ENCODE results near the gene SFT2D1. TPM values are rescaled to one million over a fixed set of nuclear protein-coding genes. Genes with fewer than 3 reads are reported as not detected.

The SFT2D1 gene
- total RNA-seq, 2 experiments from 2014 or later, result 57.2 to 59.5 TPM

DNA sequence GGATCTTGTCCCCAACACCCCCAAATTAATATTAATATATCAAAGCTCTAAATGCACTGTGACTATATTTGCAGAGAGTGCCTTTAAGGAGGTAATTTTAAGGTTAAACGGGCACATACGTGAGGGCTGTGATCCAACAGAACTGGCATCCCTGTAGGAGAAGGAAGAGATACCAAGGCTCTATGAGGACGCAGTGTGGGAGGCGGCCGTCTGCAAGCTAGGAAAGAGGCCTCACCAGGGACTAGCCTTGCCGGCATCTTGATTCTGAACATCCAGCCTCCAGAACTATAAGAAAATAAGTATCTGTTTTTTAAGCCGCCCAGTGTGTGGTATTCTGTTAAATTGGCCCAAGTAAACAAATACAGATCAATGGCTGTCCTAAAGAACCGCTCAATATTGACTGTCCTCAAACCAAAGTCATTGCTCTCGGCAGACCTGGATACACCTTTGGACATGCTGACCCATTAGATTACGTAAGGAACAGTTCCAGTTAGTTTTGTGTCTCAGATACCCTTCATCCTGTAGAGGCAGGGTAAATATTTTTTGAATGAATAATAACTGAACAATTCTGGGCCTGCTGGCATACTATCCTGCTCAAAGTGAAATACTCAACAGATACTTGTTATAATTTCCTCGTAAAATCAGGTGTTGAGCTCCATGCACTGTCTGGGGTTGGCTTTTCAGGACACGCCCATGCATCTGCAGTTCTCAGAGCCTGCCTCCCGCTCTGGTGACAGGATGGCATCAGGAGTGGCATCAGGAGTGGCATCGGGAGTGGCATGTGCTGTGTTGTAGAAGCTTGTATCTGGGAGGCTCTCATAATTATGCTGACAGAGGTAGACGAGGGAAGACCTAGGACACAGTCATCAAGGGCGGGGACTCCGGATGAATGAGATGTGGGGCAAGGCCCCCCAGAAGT lies 40.5 kb downstream of the SFT2D1 start:
- Mint-ChIP-seq H3K27me3 (peaks cover 43% of the 10 kb centered on the region), H3K4me3 (no peak overlapping the region), H3K36me3 (no peaks in the 10 kb centered on the region), H3K27ac (no peak overlapping the region), H3K9me3 (no peaks in the 10 kb centered on the region), H3K4me1 (ENCODE audit: low read depth) (no peaks in the 10 kb centered on the region)
- no peak for DNase-seq
- intact Hi-C loops (cut with micrococcal nuclease), result loop anchor here (10.0 kb wide), 1 partner anchor 323 kb away; the partner anchor contains the start of gene RPS6KA2
- POLR2A ChIA-PET, result no interaction called here
- CTCF ChIA-PET, result no interaction called here

- no peaks in the 10 kb centered on the region for H3K36me3 Mint-ChIP-seq
- ChIA-PET POLR2A (no interaction called here), CTCF (no interaction called here)
- no peak overlapping the region for H3K27ac Mint-ChIP-seq
- intact Hi-C loops (cut with micrococcal nuclease), result loop anchor here (10.0 kb wide), 1 partner anchor 324 kb away; the partner anchor contains the start of gene RPS6KA2
- no peaks in the 10 kb centered on the region for H3K9me3 Mint-ChIP-seq
- no peak overlapping the region for H3K4me3 Mint-ChIP-seq
- peaks cover 36% of the 10 kb centered on the region for H3K27me3 Mint-ChIP-seq
- DNase-seq, result no peak
- H3K4me1 Mint-ChIP-seq (ENCODE audit: low read depth), result no peaks in the 10 kb centered on the region
Observed at GRCh38 chr6:166300357-166300987, 41.9 kb downstream of the SFT2D1 start.

GRCh38 chr6:166297606-166298005 lies 44.7 kb downstream of the SFT2D1 start:
- H3K27me3 Mint-ChIP-seq, result peaks cover 27% of the 10 kb centered on the region
- POLR2A ChIA-PET, result no interaction called here
- intact Hi-C loops (cut with micrococcal nuclease), result no loop called here
- H3K4me3 Mint-ChIP-seq, result no peak overlapping the region
- CTCF ChIA-PET, result no interaction called here
- no peaks in the 10 kb centered on the region for H3K36me3 Mint-ChIP-seq
- no peak for DNase-seq
- H3K4me1 Mint-ChIP-seq (ENCODE audit: low read depth), result no peaks in the 10 kb centered on the region
- H3K9me3 Mint-ChIP-seq, result no peaks in the 10 kb centered on the region
- H3K27ac Mint-ChIP-seq, result no peak overlapping the region

- Mint-ChIP-seq H3K36me3 (no peaks in the 10 kb centered on the region), H3K4me1 (ENCODE audit: low read depth) (no peaks in the 10 kb centered on the region), H3K27me3 (peaks cover 25% of the 10 kb centered on the region), H3K9me3 (no peaks in the 10 kb centered on the region), H3K4me3 (no peak overlapping the region), H3K27ac (no peak overlapping the region)
- no peak for DNase-seq
- intact Hi-C loops (cut with micrococcal nuclease), result no loop called here
- ChIA-PET CTCF (interaction anchor here (0.7 to 1.5 kb wide), 4 partner anchors 13 to 104 kb away, joined by 3 to 6 read pairs (median 4); no protein-coding TSS in a partner anchor), POLR2A (no interaction called here)
Observed at GRCh38 chr6:166296035-166296883, 46.1 kb downstream of the SFT2D1 start.

- Mint-ChIP-seq H3K4me3 (no peak overlapping the region), H3K27ac (no peak overlapping the region), H3K9me3 (no peaks in the 10 kb centered on the region), H3K36me3 (no peaks in the 10 kb centered on the region), H3K27me3 (peaks cover 22% of the 10 kb centered on the region), H3K4me1 (ENCODE audit: low read depth) (no peaks in the 10 kb centered on the region)
- intact Hi-C loops (cut with micrococcal nuclease), result loop anchor here (5.0 kb wide), 1 partner anchor 48 kb away; the partner anchor contains the start of gene SFT2D1
- CTCF ChIA-PET, result interaction anchor here (0.6 to 1.0 kb wide), 3 partner anchors 19 to 106 kb away, joined by 3 to 4 read pairs (median 3); no protein-coding TSS in a partner anchor
- DNase-seq, result no peak
- POLR2A ChIA-PET, result no interaction called here
Observed at GRCh38 chr6:166293731-166294584, 48.4 kb downstream of the SFT2D1 start.

- H3K27me3 Mint-ChIP-seq, result peaks cover 7% of the 10 kb centered on the region
- DNase-seq, result peak; percentile 22
- H3K4me3 Mint-ChIP-seq, result no peak overlapping the region
- H3K27ac Mint-ChIP-seq, result no peak overlapping the region
- ChIA-PET CTCF (interaction anchor here (1.3 kb wide), 1 partner anchor 24 kb away, joined by 5 read pairs; no protein-coding TSS in a partner anchor), POLR2A (no interaction called here)
- intact Hi-C loops (cut with micrococcal nuclease), result loop anchor here (5.0 kb wide), 2 partner anchors 53 to 257 kb away; partner anchors contain the start of gene SFT2D1
- no peaks in the 10 kb centered on the region for H3K9me3 Mint-ChIP-seq
- no peaks in the 10 kb centered on the region for H3K4me1 Mint-ChIP-seq (ENCODE audit: low read depth)
- no peaks in the 10 kb centered on the region for H3K36me3 Mint-ChIP-seq
Observed at GRCh38 chr6:166289207-166290060, 52.9 kb downstream of the SFT2D1 start.

- Mint-ChIP-seq H3K36me3 (no peaks in the 10 kb centered on the region), H3K4me3 (no peak overlapping the region), H3K9me3 (no peaks in the 10 kb centered on the region), H3K4me1 (ENCODE audit: low read depth) (no peaks in the 10 kb centered on the region), H3K27ac (no peak overlapping the region), H3K27me3 (peaks cover 6% of the 10 kb centered on the region)
- intact Hi-C loops (cut with micrococcal nuclease), result loop anchor here (2.0 to 5.0 kb wide), 2 partner anchors 28 to 255 kb away; no protein-coding TSS in a partner anchor
- no peak for DNase-seq
- CTCF ChIA-PET, result interaction anchor here (1.0 to 1.5 kb wide), 3 partner anchors 11 to 113 kb away, joined by 3 to 5 read pairs (median 4); no protein-coding TSS in a partner anchor
- POLR2A ChIA-PET, result no interaction called here
Observed at GRCh38 chr6:166286839-166287271, 55.5 kb downstream of the SFT2D1 start.

DNA sequence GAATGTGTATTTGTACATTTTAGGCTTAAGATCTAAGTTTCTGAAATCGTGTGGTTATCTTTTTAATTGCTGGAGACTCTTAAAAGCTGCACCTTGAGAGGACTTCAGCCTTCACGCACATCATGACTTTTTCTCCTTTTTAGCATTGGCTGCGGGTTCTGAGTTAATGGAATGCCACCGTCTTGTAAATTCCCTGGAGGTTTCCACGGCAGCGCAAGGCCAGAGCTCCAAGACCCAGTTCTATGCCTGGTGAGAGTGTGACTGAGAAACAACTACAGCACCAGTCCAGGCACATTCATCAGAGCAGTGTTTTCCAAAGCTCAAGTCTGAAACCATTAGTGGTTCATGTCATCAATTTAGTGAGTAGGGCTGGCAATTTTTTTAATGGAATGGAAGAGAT lies 57.1 kb downstream of the SFT2D1 start:
- CTCF ChIA-PET, result interaction anchor here (1.1 to 1.5 kb wide), 2 partner anchors 9 to 96 kb away, joined by 4 to 5 read pairs; no protein-coding TSS in a partner anchor
- Mint-ChIP-seq H3K9me3 (no peaks in the 10 kb centered on the region), H3K36me3 (no peaks in the 10 kb centered on the region), H3K4me3 (no peak overlapping the region), H3K27ac (no peak overlapping the region), H3K4me1 (ENCODE audit: low read depth) (no peaks in the 10 kb centered on the region), H3K27me3 (peaks cover 3% of the 10 kb centered on the region)
- POLR2A ChIA-PET, result no interaction called here
- intact Hi-C loops (cut with micrococcal nuclease), result loop anchor here (5.0 kb wide), 1 partner anchor 253 kb away; no protein-coding TSS in a partner anchor
- DNase-seq, result no peak

DNA sequence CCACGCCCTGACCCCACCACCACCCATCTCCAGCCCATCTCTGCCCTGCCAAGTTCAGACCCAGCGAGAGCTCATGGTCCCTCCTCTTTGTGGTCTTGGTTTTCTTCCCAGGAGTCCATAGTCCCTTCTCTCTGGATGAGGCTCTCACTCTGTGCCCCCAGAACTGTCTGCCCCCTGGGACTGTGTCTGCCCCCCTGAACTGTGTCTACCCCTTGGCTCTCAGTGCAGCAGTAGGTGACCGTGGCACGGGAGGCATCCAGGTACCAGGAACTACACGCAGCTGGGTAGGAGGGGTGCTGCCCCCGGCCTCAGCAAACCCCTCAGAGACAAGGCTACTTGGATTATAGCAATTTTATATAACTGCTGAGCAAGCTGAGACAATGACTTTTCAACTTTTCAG lies 57.7 kb downstream of the SFT2D1 start:
- Mint-ChIP-seq H3K27ac (no peak overlapping the region), H3K36me3 (no peaks in the 10 kb centered on the region), H3K27me3 (peaks cover 3% of the 10 kb centered on the region), H3K4me1 (ENCODE audit: low read depth) (no peaks in the 10 kb centered on the region), H3K4me3 (no peak overlapping the region), H3K9me3 (no peaks in the 10 kb centered on the region)
- ChIA-PET CTCF (interaction anchor here (1.1 kb wide), 1 partner anchor 9 kb away, joined by 5 read pairs; no protein-coding TSS in a partner anchor), POLR2A (no interaction called here)
- intact Hi-C loops (cut with micrococcal nuclease), result loop anchor here (5.0 kb wide), 1 partner anchor 252 kb away; no protein-coding TSS in a partner anchor
- DNase-seq, result no peak

DNA sequence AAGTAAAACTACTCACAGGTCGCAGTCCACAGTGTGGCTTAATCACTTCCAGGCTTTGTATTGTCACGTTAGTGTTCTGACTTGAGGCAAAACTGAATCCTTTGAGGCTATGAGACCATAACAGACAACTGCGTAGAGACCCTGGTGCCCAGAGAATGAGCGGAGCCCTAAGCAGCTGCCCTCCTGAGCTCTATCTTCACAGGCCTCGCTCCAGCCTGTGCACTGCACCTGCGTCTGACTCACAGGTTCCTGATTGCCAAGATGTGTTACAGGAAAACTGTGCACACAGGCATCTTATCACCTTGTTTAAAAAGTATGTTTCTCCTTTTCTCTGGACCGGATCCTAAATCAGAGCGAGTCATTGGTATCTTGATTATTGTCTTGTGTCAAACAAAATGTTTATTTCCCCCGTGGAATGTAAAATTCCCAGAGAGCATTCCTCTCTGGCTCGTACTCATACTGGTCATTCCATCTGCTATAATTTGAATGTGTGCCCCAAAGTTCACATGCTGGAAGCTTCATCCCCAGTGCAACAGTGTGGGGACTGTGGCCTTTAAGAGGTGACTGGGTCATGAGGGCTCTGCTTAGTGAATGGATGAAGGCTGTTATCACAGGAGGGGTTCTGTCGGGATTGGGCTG lies 59.8 kb downstream of the SFT2D1 start:
- ChIA-PET POLR2A (no interaction called here), CTCF (interaction anchor here (1.0 to 3.7 kb wide), 2 partner anchors 99 to 117 kb away, joined by 5 to 26 read pairs; no protein-coding TSS in a partner anchor)
- no peaks in the 10 kb centered on the region for H3K4me1 Mint-ChIP-seq (ENCODE audit: low read depth)
- H3K9me3 Mint-ChIP-seq, result no peaks in the 10 kb centered on the region
- DNase-seq, result no peak
- intact Hi-C loops (cut with micrococcal nuclease), result no loop called here
- H3K27ac Mint-ChIP-seq, result no peak overlapping the region
- no peak overlapping the region for H3K4me3 Mint-ChIP-seq
- no peaks in the 10 kb centered on the region for H3K36me3 Mint-ChIP-seq
- peaks cover 3% of the 10 kb centered on the region for H3K27me3 Mint-ChIP-seq

Data from activated CD4-positive, alpha-beta memory T cell treated with anti-CD3 and anti-CD28 coated beads for 36 hours (primary cell).